Activated T-cell treated with anti-CD3 and anti-CD28 coated beads, Interleukin-2, amount 50 U/mL, for 72 hours (primary cell): Measurements from ENCODE around the gene ZFP57. TPM values are rescaled to one million over a fixed set of nuclear protein-coding genes. Genes with fewer than 3 reads are reported as not detected.

ENCODE experiments used
- ATAC-seq, 2 donors: fragments of 150-1000 bp; cut with Tn5 transposase; replicated peaks in 1 of 2; 2 replicates each; pipeline ENCODE4 v1.10.0; 2021; ENCODE audit warnings: moderate library complexity in 2 of 2, mild to moderate bottlenecking in 1 of 2
- DNase-seq, 2 donors: peaks; one replicate each; pipeline ENCODE4 v3.0.0; 2021 to 2022; ENCODE audit warnings: mixed read lengths in 1 of 2
- H3K27ac Mint-ChIP-seq: one replicate; pipeline ENCODE4 v1.8.0; 2022; ENCODE audit warnings: mild to moderate bottlenecking, moderate library complexity, mixed read lengths
- H3K27me3 Mint-ChIP-seq: one replicate; pipeline ENCODE4 v1.8.0; 2022; ENCODE audit warnings: low read depth, mixed read lengths
- H3K36me3 Mint-ChIP-seq, 2 donors: one replicate each; pipeline ENCODE4 v1.8.0; 2022; ENCODE audit warnings: mixed read lengths in 2 of 2, mild to moderate bottlenecking in 1 of 2; ENCODE audit not compliant: insufficient read depth in 2 of 2
- H3K4me1 Mint-ChIP-seq: one replicate; pipeline ENCODE4 v1.8.0; 2022; ENCODE audit warnings: low read depth, mixed read lengths
- H3K4me3 Mint-ChIP-seq, 2 donors: one replicate each; pipeline ENCODE4 v1.8.0; 2022; ENCODE audit warnings: mild to moderate bottlenecking in 2 of 2, mixed read lengths in 2 of 2, moderate library complexity in 2 of 2
- H3K9me3 Mint-ChIP-seq, 2 donors: one replicate each; pipeline ENCODE4 v1.8.0; 2022; ENCODE audit warnings: mixed read lengths in 2 of 2
- total RNA-seq, 2 donors: library from RNA; stranded (reverse); gene quantifications; one replicate each; pipeline ENCODE4 v1.2.3, GENCODE V29; 2022

Gene ZFP57
- total RNA-seq, 2 donors from 2014 or later, result 6.3 TPM; not detected in 1

- Mint-ChIP-seq H3K27ac (no peak within 1 kb of the TSS), H3K27me3 (peaks cover 31% of the 10 kb centered on the region), H3K9me3 (no peaks in the 10 kb centered on the region), H3K36me3 (no peaks in the 10 kb centered on the region), H3K4me3 (no peak within 1 kb of the TSS), H3K4me1 (peaks cover 4% of the 10 kb centered on the region)
- ATAC-seq, result no peak
- DNase-seq, result no peak
These were observed 24.2 kb downstream of the ZFP57 start, which contains the start of gene MOG for GRCh38 chr6:29656798-29657197. MOG (plus strand) TSS chr6:29657092; CDS start chr6:29657210, 118 bp downstream.

- no peaks in the 10 kb centered on the region for H3K36me3 Mint-ChIP-seq
- no peaks in the 10 kb centered on the region for H3K9me3 Mint-ChIP-seq
- H3K27ac Mint-ChIP-seq, result no peak overlapping the region
- peaks cover 24% of the 10 kb centered on the region for H3K27me3 Mint-ChIP-seq
- H3K4me1 Mint-ChIP-seq, result peaks cover 9% of the 10 kb centered on the region
- H3K4me3 Mint-ChIP-seq, result no peak overlapping the region
- ATAC-seq, result no peak
- no peak for DNase-seq
These were observed 24.8 kb downstream of the ZFP57 start for GRCh38 chr6:29656157-29656556.

- ATAC-seq, result no peak
These were observed 25.3 kb downstream of the ZFP57 start for GRCh38 chr6:29655658-29656057.

GRCh38 chr6:29653452-29654038, 27.4 kb downstream of the ZFP57 start:
- Mint-ChIP-seq H3K36me3 (no peaks in the 10 kb centered on the region), H3K4me3 (no peak overlapping the region), H3K9me3 (no peaks in the 10 kb centered on the region), H3K27ac (no peak overlapping the region), H3K27me3 (peaks cover 18% of the 10 kb centered on the region), H3K4me1 (peaks cover 18% of the 10 kb centered on the region)
- DNase-seq (peak; percentile 51 to 52), ATAC-seq (no peak)

More at GRCh38 chr6:29655658-29656057, 25.3 kb downstream of the ZFP57 start:
- Mint-ChIP-seq H3K36me3 (no peaks in the 10 kb centered on the region), H3K27ac (no peak overlapping the region), H3K9me3 (no peaks in the 10 kb centered on the region), H3K4me3 (no peak overlapping the region), H3K4me1 (peaks cover 9% of the 10 kb centered on the region), H3K27me3 (peaks cover 19% of the 10 kb centered on the region)
- no peak for DNase-seq

GRCh38 chr6:29652198-29652584, 28.8 kb downstream of the ZFP57 start:
- no peak overlapping the region for H3K27ac Mint-ChIP-seq
- ATAC-seq, result no peak
- no peaks in the 10 kb centered on the region for H3K36me3 Mint-ChIP-seq
- H3K4me3 Mint-ChIP-seq, result no peak overlapping the region
- peaks cover 12% of the 10 kb centered on the region for H3K27me3 Mint-ChIP-seq
- no peak for DNase-seq
- H3K9me3 Mint-ChIP-seq, result no peaks in the 10 kb centered on the region
- peaks cover 16% of the 10 kb centered on the region for H3K4me1 Mint-ChIP-seq

- Mint-ChIP-seq H3K4me3 (peak overlapping the region; percentile 29 to 63), H3K27ac (peak overlapping the region; percentile 82), H3K9me3 (no peaks in the 10 kb centered on the region), H3K27me3 (peaks cover 11% of the 10 kb centered on the region), H3K4me1 (peaks cover 14% of the 10 kb centered on the region), H3K36me3 (no peaks in the 10 kb centered on the region)
- ATAC-seq, result no peak
- DNase-seq, result no peak
These were observed 29.3 kb downstream of the ZFP57 start for GRCh38 chr6:29651413-29652197.

- no peaks in the 10 kb centered on the region for H3K9me3 Mint-ChIP-seq
- H3K4me3 Mint-ChIP-seq, result peak overlapping the region; percentile 96 to 97
- DNase-seq, result peak; percentile 98
- no peaks in the 10 kb centered on the region for H3K27me3 Mint-ChIP-seq
- H3K36me3 Mint-ChIP-seq, result no peaks in the 10 kb centered on the region
- H3K27ac Mint-ChIP-seq, result peak overlapping the region; percentile 88
- peaks cover 14% of the 10 kb centered on the region for H3K4me1 Mint-ChIP-seq
- peak; percentile 97 to 98 for ATAC-seq
These were observed 31.0 kb downstream of the ZFP57 start for GRCh38 chr6:29649701-29650673.

GRCh38 chr6:29647927-29648642, 32.9 kb downstream of the ZFP57 start:
- Mint-ChIP-seq H3K27ac (no peak overlapping the region), H3K9me3 (no peaks in the 10 kb centered on the region), H3K4me1 (peaks cover 19% of the 10 kb centered on the region), H3K36me3 (no peaks in the 10 kb centered on the region), H3K4me3 (no peak overlapping the region), H3K27me3 (no peaks in the 10 kb centered on the region)
- ATAC-seq (no peak), DNase-seq (no peak)

- Mint-ChIP-seq H3K27me3 (no peaks in the 10 kb centered on the region), H3K4me3 (peak overlapping the region; percentile 23 to 42), H3K36me3 (no peaks in the 10 kb centered on the region), H3K4me1 (peaks cover 19% of the 10 kb centered on the region), H3K9me3 (no peaks in the 10 kb centered on the region), H3K27ac (peak overlapping the region; percentile 54)
- DNase-seq (no peak), ATAC-seq (peak; percentile 84 to 85)
These were observed 39.4 kb downstream of the ZFP57 start for GRCh38 chr6:29641430-29642148.

- Mint-ChIP-seq H3K27ac (no peak overlapping the region), H3K36me3 (no peaks in the 10 kb centered on the region), H3K4me1 (peaks cover 23% of the 10 kb centered on the region), H3K4me3 (no peak overlapping the region), H3K9me3 (no peaks in the 10 kb centered on the region), H3K27me3 (no peaks in the 10 kb centered on the region)
- DNase-seq (no peak), ATAC-seq (no peak)
These were observed 43.7 kb downstream of the ZFP57 start for GRCh38 chr6:29637247-29637646.

GRCh38 chr6:29633534-29633905, 47.4 kb downstream of the ZFP57 start:
- H3K4me3 Mint-ChIP-seq, result peak overlapping the region; percentile 71 to 83
- peaks cover 49% of the 10 kb centered on the region for H3K4me1 Mint-ChIP-seq
- H3K27me3 Mint-ChIP-seq, result peaks cover 13% of the 10 kb centered on the region
- no peaks in the 10 kb centered on the region for H3K9me3 Mint-ChIP-seq
- DNase-seq, result no peak
- peaks cover 3 to 5% of the 10 kb centered on the region in 2 donors for H3K36me3 Mint-ChIP-seq
- H3K27ac Mint-ChIP-seq, result peak overlapping the region; percentile 0
- ATAC-seq, result no peak
